Endodermal cell (in vitro differentiated cells): ENCODE results near the gene JMJD1C. TPM values are rescaled to one million over a fixed set of nuclear protein-coding genes. Genes with fewer than 3 reads are reported as not detected.

Experiments used
- DNase-seq: peaks from one replicate; pipeline ENCODE4 v3.0.0-alpha.2; 2017
- H3K27ac ChIP-seq: 2 replicates; pipeline ENCODE4 v1.5.1; 2013; ENCODE audit warnings: mild to moderate bottlenecking, low read depth, low read length, moderate library complexity
- H3K27me3 ChIP-seq: 2 replicates; pipeline ENCODE4 v1.6.1; 2013; ENCODE audit warnings: mild to moderate bottlenecking, low read length, moderate library complexity; ENCODE audit not compliant: insufficient read depth, control insufficient read depth, poor library complexity, severe bottlenecking
- H3K36me3 ChIP-seq: 2 replicates; pipeline ENCODE4 v1.7.0; 2013; ENCODE audit warnings: mild to moderate bottlenecking, low read length, moderate library complexity; ENCODE audit not compliant: control insufficient read depth, insufficient read depth
- H3K4me1 ChIP-seq: one replicate; pipeline ENCODE4 v1.7.0; 2013; ENCODE audit warnings: low read length; ENCODE audit not compliant: control insufficient read depth, insufficient read depth
- H3K4me3 ChIP-seq: 2 replicates; pipeline ENCODE4 v1.5.1; 2013; ENCODE audit warnings: mild to moderate bottlenecking, low read length, moderate library complexity
- H3K9ac ChIP-seq: 2 replicates; pipeline ENCODE4 v1.6.1; 2013; ENCODE audit warnings: mild to moderate bottlenecking, low read length, moderate library complexity; ENCODE audit not compliant: poor library complexity, severe bottlenecking; ENCODE audit errors: extremely low read depth
- H3K9me3 ChIP-seq: 2 replicates; pipeline ENCODE4 v1.6.1; 2013; ENCODE audit warnings: mild to moderate bottlenecking, low read length, moderate library complexity; ENCODE audit not compliant: control insufficient read depth
- H3K27ac Mint-ChIP-seq: 2 replicates; pipeline ENCODE4 v1.8.0; 2020; ENCODE audit warnings: mixed read lengths
- H3K27me3 Mint-ChIP-seq: 2 replicates; pipeline ENCODE4 v1.8.0; 2021; ENCODE audit warnings: mild to moderate bottlenecking, mixed read lengths; ENCODE audit not compliant: insufficient read depth
- H3K36me3 Mint-ChIP-seq: 2 replicates; pipeline ENCODE4 v1.8.0; 2020; ENCODE audit warnings: low read depth, mixed read lengths
- H3K4me1 Mint-ChIP-seq: 2 replicates; pipeline ENCODE4 v1.8.0; 2020; ENCODE audit warnings: mixed read lengths
- H3K4me3 Mint-ChIP-seq: 2 replicates; pipeline ENCODE4 v1.8.0; 2020; ENCODE audit warnings: mild to moderate bottlenecking, moderate library complexity, mixed read lengths
- H3K9me3 Mint-ChIP-seq: 2 replicates; pipeline ENCODE4 v1.8.0; 2020; ENCODE audit warnings: mild to moderate bottlenecking, mixed read lengths
- WGBS, 2 experiments: methylation state at CpG; one replicate each; pipeline versions ENCODE4 v1.1.5 to v1.1.7; 2013; ENCODE audit warnings: missing lambda C conversion rate in 2 of 2, mixed read lengths in 1 of 2; ENCODE audit not compliant: insufficient coverage in 1 of 2, insufficient read length in 1 of 2; 5-methylcytosine and 5-hydroxymethylcytosine counted together
- total RNA-seq, 2 donors: library from RNA; stranded (reverse); fragmentation: NEBNext Ultra II Directional in 1 of 2; extraction: Animal tissue kit (Norgen Biotek cat#: 25700) in 1 of 2; gene quantifications; 2 replicates in 1 of 2; 3 replicates in 1 of 2; pipeline ENCODE4 v1.2.1, GENCODE V29; 2021
- TF ChIP-seq, protein P1 (sequence below): fragments of 200-600 bp; sonication (generic); conservative IDR thresholded peaks from 2 replicates; pipeline ENCODE4 v1.5.0; 2021; ENCODE audit warnings: antibody characterized with exemption, mild to moderate bottlenecking

Gene JMJD1C
- total RNA-seq, 2 donors from 2014 or later: 91.3 to 114 TPM

GRCh38 chr10:63171255-63171855 is 294.4 kb downstream of the JMJD1C start:
- H3K4me1 Mint-ChIP-seq: peaks cover 16% of the 10 kb centered on the region
- no peak overlapping the region for H3K4me3 Mint-ChIP-seq
- DNase-seq: no peak
- Histone ChIP-seq H3K4me1 (no peaks in the 10 kb centered on the region), H3K36me3 (peaks cover 98% of the 10 kb centered on the region), H3K4me3 (no peak overlapping the region), H3K27me3 (no peaks in the 10 kb centered on the region), H3K9me3 (no peaks in the 10 kb centered on the region), H3K9ac (no peak overlapping the region), H3K27ac (no peak overlapping the region)
- H3K27me3 Mint-ChIP-seq: no peaks in the 10 kb centered on the region
- H3K27ac Mint-ChIP-seq: peak overlapping the region; percentile 45
- H3K9me3 Mint-ChIP-seq: no peaks in the 10 kb centered on the region
- peaks cover 70% of the 10 kb centered on the region for H3K36me3 Mint-ChIP-seq
- 100% methylated on average over 1 of the region's 1 CpG; no CpG with 5 or more reads in 1 of the 2 experiments for WGBS, 2 experiments
- TF ChIP-seq, protein P1, sequence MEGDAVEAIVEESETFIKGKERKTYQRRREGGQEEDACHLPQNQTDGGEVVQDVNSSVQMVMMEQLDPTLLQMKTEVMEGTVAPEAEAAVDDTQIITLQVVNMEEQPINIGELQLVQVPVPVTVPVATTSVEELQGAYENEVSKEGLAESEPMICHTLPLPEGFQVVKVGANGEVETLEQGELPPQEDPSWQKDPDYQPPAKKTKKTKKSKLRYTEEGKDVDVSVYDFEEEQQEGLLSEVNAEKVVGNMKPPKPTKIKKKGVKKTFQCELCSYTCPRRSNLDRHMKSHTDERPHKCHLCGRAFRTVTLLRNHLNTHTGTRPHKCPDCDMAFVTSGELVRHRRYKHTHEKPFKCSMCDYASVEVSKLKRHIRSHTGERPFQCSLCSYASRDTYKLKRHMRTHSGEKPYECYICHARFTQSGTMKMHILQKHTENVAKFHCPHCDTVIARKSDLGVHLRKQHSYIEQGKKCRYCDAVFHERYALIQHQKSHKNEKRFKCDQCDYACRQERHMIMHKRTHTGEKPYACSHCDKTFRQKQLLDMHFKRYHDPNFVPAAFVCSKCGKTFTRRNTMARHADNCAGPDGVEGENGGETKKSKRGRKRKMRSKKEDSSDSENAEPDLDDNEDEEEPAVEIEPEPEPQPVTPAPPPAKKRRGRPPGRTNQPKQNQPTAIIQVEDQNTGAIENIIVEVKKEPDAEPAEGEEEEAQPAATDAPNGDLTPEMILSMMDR: no peak

- Mint-ChIP-seq H3K36me3 (peaks cover 70% of the 10 kb centered on the region), H3K9me3 (no peaks in the 10 kb centered on the region), H3K4me1 (peaks cover 16% of the 10 kb centered on the region), H3K27me3 (no peaks in the 10 kb centered on the region), H3K4me3 (no peak overlapping the region), H3K27ac (no peak overlapping the region)
- no peak for DNase-seq
- 95 to 100% methylated on average over 1 to 2 of the region's 2 CpGs for WGBS, 2 experiments
- no peak overlapping the region for H3K4me3 ChIP-seq
- peaks cover 94% of the 10 kb centered on the region for H3K36me3 ChIP-seq
- no peak overlapping the region for H3K27ac ChIP-seq
- H3K9ac ChIP-seq: no peak overlapping the region
- TF ChIP-seq, protein P1: no peak
- no peaks in the 10 kb centered on the region for H3K9me3 ChIP-seq
- no peaks in the 10 kb centered on the region for H3K4me1 ChIP-seq
- H3K27me3 ChIP-seq: no peaks in the 10 kb centered on the region
Measured at GRCh38 chr10:63169624-63170023, 296.2 kb downstream of the JMJD1C start.

DNA sequence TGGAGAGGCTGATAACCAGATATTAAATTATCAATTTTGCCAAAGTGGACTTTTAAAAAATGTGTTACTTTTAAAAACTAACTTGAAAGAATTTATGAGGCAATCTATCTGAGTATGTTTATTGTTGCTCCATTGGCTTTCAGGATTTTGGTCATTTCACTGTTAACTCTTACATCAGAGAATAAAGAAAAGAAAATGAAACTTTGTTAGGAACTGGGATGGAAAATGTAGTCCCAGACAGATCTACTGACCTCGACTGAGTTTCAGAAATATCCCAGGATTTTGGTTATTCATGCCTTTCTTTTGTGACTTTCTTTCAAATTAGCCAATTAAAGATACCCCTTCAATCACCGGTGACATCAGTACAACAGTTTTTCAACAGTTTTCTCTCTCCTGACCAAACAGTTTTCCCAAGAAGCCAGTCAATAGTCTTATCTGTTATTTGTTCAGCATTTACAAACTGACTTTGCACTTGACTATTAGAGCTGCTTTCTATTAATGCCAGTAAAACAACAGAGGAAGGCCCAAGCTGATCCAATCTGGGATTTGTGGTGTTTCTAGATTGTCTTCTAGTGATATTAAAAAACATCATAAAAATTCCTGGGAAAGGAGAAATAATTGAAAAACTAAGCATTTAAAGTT is 296.8 kb downstream of the JMJD1C start:
- no peak overlapping the region for H3K4me3 ChIP-seq
- peaks cover 95% of the 10 kb centered on the region for H3K36me3 ChIP-seq
- no peak overlapping the region for H3K9ac ChIP-seq
- no peak overlapping the region for H3K27ac ChIP-seq
- 72 to 84% methylated on average over 2 of the region's 2 CpGs for WGBS, 2 experiments
- Mint-ChIP-seq H3K36me3 (peaks cover 65% of the 10 kb centered on the region), H3K27me3 (no peaks in the 10 kb centered on the region), H3K4me1 (peaks cover 16% of the 10 kb centered on the region), H3K4me3 (no peak overlapping the region), H3K27ac (peak overlapping the region; percentile 19), H3K9me3 (no peaks in the 10 kb centered on the region)
- H3K27me3 ChIP-seq: no peaks in the 10 kb centered on the region
- H3K9me3 ChIP-seq: no peaks in the 10 kb centered on the region
- DNase-seq: no peak
- H3K4me1 ChIP-seq: no peaks in the 10 kb centered on the region
- TF ChIP-seq, protein P1: no peak
